HCT116 (cell line): Measurements from ENCODE around the gene CDC14A. TPM values are rescaled to one million over a fixed set of nuclear protein-coding genes. Genes with fewer than 3 reads are reported as not detected.

Source experiments
- ATAC-seq: fragments of 200-7000 bp; cut with Tn5 transposase; 2 replicates; pipeline ENCODE4 v1.9.1; 2020; ENCODE audit warnings: mild to moderate bottlenecking, moderate library complexity
- BruUV-seq: library from RNA; stranded (reverse); fragments of 400-500 nt; replicated peaks from 2 replicates; lab custom pipeline; 2021; lab: Mats Ljungman, UMichigan
- CTCF ChIA-PET: fragments of 300-600 bp; sonication (Branson Sonifier 250); formaldehyde crosslinking; loops from one replicate; lab custom pipeline; 2021; ENCODE audit warnings: antibody characterized with exemption; lab: Charles Lee
- POLR2A ChIA-PET: fragments of 300-600, 350-600 bp; sonication (Branson Sonifier 250); formaldehyde crosslinking; loops from one replicate; lab custom pipeline; 2021; ENCODE audit warnings: antibody characterized with exemption; lab: Charles Lee
- RAD21 ChIA-PET, 2 experiments: fragments of 300-600 bp; sonication (Branson Sonifier 250); formaldehyde crosslinking; loops; one replicate each; lab custom pipeline; 2023; ENCODE audit warnings: low total read pairs in 2 of 2; ENCODE audit not compliant: uncharacterized antibody in 2 of 2, unreplicated experiment in 2 of 2, low non-redundant PET in 1 of 2; lab: Charles Lee
- DNase-seq: peaks from one replicate; pipeline ENCODE4 v3.0.0-alpha.2; 2010; ENCODE audit warnings: low read depth, low spot score
- H2AFZ ChIP-seq: fragments of 200-600 bp; shearing (Covaris generic), sonication (generic); 2 replicates; pipeline ENCODE4 v1.6.1; 2017; ENCODE audit warnings: low read depth, mixed run types, mixed read lengths, antibody characterized with exemption, low read length; ENCODE audit not compliant: poor library complexity, severe bottlenecking
- H3K27ac ChIP-seq: 2 replicates; pipeline ENCODE4 v1.5.1; 2012; ENCODE audit warnings: low read depth, low read length
- H3K27me3 ChIP-seq: fragments of 200-600 bp; sonication (generic); 2 replicates; pipeline ENCODE4 v1.6.1; 2016; ENCODE audit warnings: mixed run types, low read length, mixed read lengths; ENCODE audit not compliant: insufficient read depth
- H3K36me3 ChIP-seq, 2 experiments: fragments of 200-500 bp in 1 of 2; fragments of 200-600 bp in 1 of 2; sonication (Bioruptor generic) in 1 of 2; sonication (generic) in 1 of 2; 2 replicates each; pipeline versions ENCODE4 v1.5.1 to v1.6.1; 2014 to 2016; ENCODE audit warnings: low read length in 2 of 2, inconsistent platforms in 1 of 2, mixed read lengths in 1 of 2, mixed run types in 1 of 2; ENCODE audit not compliant: insufficient read depth in 2 of 2, control insufficient read depth in 1 of 2
- H3K4me1 ChIP-seq, 2 experiments: fragments of 200-600 bp in 1 of 2; sonication (generic) in 1 of 2; 2 replicates each; pipeline versions ENCODE4 v1.5.1 to v1.6.1; 2012 to 2017; ENCODE audit warnings: low read length in 2 of 2, inconsistent platforms in 1 of 2, mild to moderate bottlenecking in 1 of 2, mixed read lengths in 1 of 2, mixed run types in 1 of 2, moderate library complexity in 1 of 2; ENCODE audit not compliant: insufficient read depth in 2 of 2, control insufficient read depth in 1 of 2
- H3K4me2 ChIP-seq: fragments of 200-600 bp; sonication (generic); 2 replicates; pipeline ENCODE4 v1.6.1; 2017; ENCODE audit warnings: mixed run types, low read length, mixed read lengths
- H3K4me3 ChIP-seq, 2 experiments: fragments of 200-600 bp in 1 of 2; sonication (generic) in 1 of 2; replicated peaks in 1 of 2; 2 replicates each; pipeline ENCODE4 v1.5.1; 2011 to 2016; ENCODE audit warnings: low read length in 2 of 2, control low read depth in 1 of 2, low read depth in 1 of 2, mild to moderate bottlenecking in 1 of 2, mixed read lengths in 1 of 2, mixed run types in 1 of 2
- H3K79me2 ChIP-seq: fragments of 200-600 bp; sonication (generic); 2 replicates; pipeline ENCODE4 v1.6.1; 2017; ENCODE audit warnings: mild to moderate bottlenecking, mixed run types, low read length, moderate library complexity, mixed read lengths; ENCODE audit not compliant: insufficient read depth
- H3K9ac ChIP-seq: fragments of 200-600 bp; sonication (generic); 2 replicates; pipeline ENCODE4 v1.6.1; 2016; ENCODE audit warnings: low read length, mixed read lengths
- H3K9me2 ChIP-seq: fragments of 200-600 bp; sonication (generic), shearing (Covaris generic); 2 replicates; pipeline ENCODE4 v1.6.1; 2017; ENCODE audit warnings: mixed run types, mild to moderate bottlenecking, moderate library complexity; ENCODE audit not compliant: insufficient read depth
- H3K9me3 ChIP-seq, 2 experiments: fragments of 200-500 bp in 1 of 2; fragments of 200-600 bp in 1 of 2; sonication (Bioruptor generic) in 1 of 2; sonication (generic) in 1 of 2; 2 replicates each; pipeline ENCODE4 v1.6.1; 2014 to 2017; ENCODE audit warnings: low read length in 2 of 2, mixed read lengths in 2 of 2, inconsistent platforms in 1 of 2, low read depth in 1 of 2, mild to moderate bottlenecking in 1 of 2, mixed run types in 1 of 2, moderate library complexity in 1 of 2; ENCODE audit not compliant: control insufficient read depth in 1 of 2, insufficient read depth in 1 of 2
- H4K20me1 ChIP-seq: fragments of 200-600 bp; sonication (generic), shearing (Covaris generic); 2 replicates; pipeline ENCODE4 v1.6.1; 2017; ENCODE audit warnings: mixed run types, mild to moderate bottlenecking, moderate library complexity; ENCODE audit not compliant: insufficient read depth
- CBX3 ChIP-seq: IDR thresholded peaks from 2 replicates; pipeline ENCODE4 v1.6.1; 2012; ENCODE audit warnings: low read depth
- CEBPB ChIP-seq: IDR thresholded peaks from 2 replicates; pipeline ENCODE4 v1.6.1; 2012; ENCODE audit warnings: low read depth
- CTCF ChIP-seq, 3 experiments: fragments of 200-600 bp in 1 of 3; sonication (generic) in 1 of 3; IDR thresholded peaks in 2 of 3; conservative IDR thresholded peaks in 1 of 3; 2 replicates each; pipeline ENCODE4 v1.5.1; 2012 to 2017; ENCODE audit warnings: low read depth in 2 of 3, low read length in 2 of 3, antibody characterized with exemption in 1 of 3, borderline replicate concordance in 1 of 3, control low read depth in 1 of 3, mild to moderate bottlenecking in 1 of 3, mixed read lengths in 1 of 3, mixed run types in 1 of 3, moderate library complexity in 1 of 3; ENCODE audit not compliant: insufficient read depth in 1 of 3
- EGR1 ChIP-seq: IDR thresholded peaks from 2 replicates; pipeline ENCODE4 v1.6.1; 2012; ENCODE audit warnings: low read depth
- ELF1 ChIP-seq: IDR thresholded peaks from 2 replicates; pipeline ENCODE4 v1.6.1; 2012; ENCODE audit warnings: low read depth, borderline replicate concordance
- EZH2 ChIP-seq: fragments of 200-600 bp; sonication (generic); IDR thresholded peaks from 2 replicates; pipeline ENCODE4 v1.6.1; 2017; ENCODE audit warnings: antibody characterized with exemption, mixed run types
- EZH2phosphoT487 ChIP-seq: fragments of 200-600 bp; IDR thresholded peaks from 2 replicates; pipeline ENCODE4 v1.6.1; 2018; ENCODE audit warnings: antibody characterized with exemption, borderline replicate concordance
- FOSL1 ChIP-seq: IDR thresholded peaks from 2 replicates; pipeline ENCODE4 v1.6.1; 2012; ENCODE audit warnings: low read depth
- JUND ChIP-seq: IDR thresholded peaks from 2 replicates; pipeline ENCODE4 v1.6.1; 2012
- POLR2A ChIP-seq: IDR thresholded peaks from 2 replicates; pipeline ENCODE4 v1.7.0; 2011; ENCODE audit warnings: borderline replicate concordance; ENCODE audit not compliant: insufficient read depth, insufficient read length; ENCODE audit errors: extremely low read depth
- POLR2AphosphoS5 ChIP-seq: IDR thresholded peaks from 2 replicates; pipeline ENCODE4 v1.6.1; 2011; ENCODE audit warnings: mild to moderate bottlenecking, low read depth, low read length, moderate library complexity
- RAD21 ChIP-seq: IDR thresholded peaks from 2 replicates; pipeline ENCODE4 v1.6.1; 2012; ENCODE audit warnings: low read depth, mild to moderate bottlenecking
- SP1 ChIP-seq: IDR thresholded peaks from 2 replicates; pipeline ENCODE4 v1.6.1; 2012; ENCODE audit warnings: low read depth
- SRF ChIP-seq: IDR thresholded peaks from 2 replicates; pipeline ENCODE4 v1.6.1; 2012; ENCODE audit warnings: low read depth
- TCF7L2 ChIP-seq: IDR thresholded peaks from 2 replicates; pipeline ENCODE4 v1.7.0; 2011; ENCODE audit warnings: borderline replicate concordance, inconsistent platforms; ENCODE audit not compliant: insufficient read depth, insufficient read length; ENCODE audit errors: extremely low read depth
- YY1 ChIP-seq: IDR thresholded peaks from 2 replicates; pipeline ENCODE4 v1.6.1; 2011; ENCODE audit warnings: low read length, low read depth, moderate library complexity, mild to moderate bottlenecking; ENCODE audit not compliant: insufficient replicate concordance; ENCODE audit errors: extremely low read depth
- ZBTB33 ChIP-seq: IDR thresholded peaks from 2 replicates; pipeline ENCODE4 v1.6.1; 2011; ENCODE audit warnings: mild to moderate bottlenecking, low read length, moderate library complexity; ENCODE audit not compliant: insufficient replicate concordance; ENCODE audit errors: extremely low read depth
- ZNF274 ChIP-seq: fragments of 200-500 bp; sonication (Bioruptor generic); IDR thresholded peaks from 2 replicates; pipeline ENCODE4 v1.6.1; 2014; ENCODE audit warnings: mild to moderate bottlenecking, low read depth, low read length, inconsistent platforms
- intact Hi-C: fragments of 100-400 bp; cut with micrococcal nuclease; formaldehyde crosslinking; loops from 2 replicates; pipeline ENCODE4 v1.10.0; 2022
- total RNA-seq: library from RNA; stranded (reverse); gene quantifications from one replicate; pipeline ENCODE4 v1.2.1, GENCODE V29; 2021; ENCODE audit not compliant: unreplicated experiment

The CDC14A gene
- total RNA-seq, 1 experiment from 2014 or later = 5.1 TPM

- H3K27me3 ChIP-seq = no peaks in the 10 kb centered on the region
- DNase-seq (no peak), ATAC-seq (no peak)
- no peaks in the 10 kb centered on the region for H3K9me2 ChIP-seq
- TF ChIP-seq SRF = no peak
- no peak overlapping the region for H3K27ac ChIP-seq
- H3K9ac ChIP-seq = no peak overlapping the region
- CTCF ChIA-PET = interaction anchor here (1.3 kb wide), 1 partner anchor 25 kb away, joined by 3 read pairs; no protein-coding TSS in a partner anchor
- H3K4me3 ChIP-seq = no peak overlapping the region
- no TSS peak for BruUV-seq
- POLR2A ChIA-PET = no interaction called here
- intact Hi-C loops = no loop called here
- RAD21 ChIA-PET = no interaction called here
- H3K9me3 ChIP-seq = no peaks in the 10 kb centered on the region
- no peaks in the 10 kb centered on the region for H3K36me3 ChIP-seq
- no peaks in the 10 kb centered on the region for H3K79me2 ChIP-seq
- no peak overlapping the region for H2AFZ ChIP-seq
- H3K4me1 ChIP-seq = no peaks in the 10 kb centered on the region
- no peak overlapping the region for H3K4me2 ChIP-seq
- H4K20me1 ChIP-seq = no peaks in the 10 kb centered on the region
Measured at GRCh38 chr1:100382657-100383056, 30.4 kb downstream of the CDC14A start.

GRCh38 chr1:100383743-100384405 lies 31.6 kb downstream of the CDC14A start:
- no peaks in the 10 kb centered on the region for H3K9me3 ChIP-seq
- H3K27me3 ChIP-seq = no peaks in the 10 kb centered on the region
- H3K79me2 ChIP-seq = no peaks in the 10 kb centered on the region
- no peak for TF ChIP-seq EZH2phosphoT487
- no peak for TF ChIP-seq EGR1
- no peak for TF ChIP-seq FOSL1
- no peak for TF ChIP-seq CEBPB
- TF ChIP-seq ZNF274 = no peak
- no peak for TF ChIP-seq EZH2
- TF ChIP-seq SP1 = no peak
- no peak for TF ChIP-seq JUND
- TF ChIP-seq CTCF (IDR thresholded peaks at IDR 0.05 in 2 of 3, conservative IDR thresholded peaks at IDR 0.05 in 1 of 3; ENCODE audit: borderline replicate concordance in 1 of 3, insufficient read depth in 1 of 3, low read depth in 2 of 3, low read length in 2 of 3) = no peak
- no peak for TF ChIP-seq POLR2AphosphoS5
- TF ChIP-seq CBX3 = no peak
- TF ChIP-seq ZBTB33 = no peak
- no peak for TF ChIP-seq POLR2A
- TF ChIP-seq TCF7L2 = no peak
- no peak for TF ChIP-seq RAD21
- no peak for TF ChIP-seq YY1
- TF ChIP-seq ELF1 = no peak
- no peak overlapping the region for H3K4me2 ChIP-seq
- no peaks in the 10 kb centered on the region for H4K20me1 ChIP-seq
- intact Hi-C loops = no loop called here
- ChIA-PET CTCF (interaction anchor here (1.3 kb wide), 1 partner anchor 26 kb away, joined by 3 read pairs; no protein-coding TSS in a partner anchor), POLR2A (no interaction called here), RAD21 (interaction anchor here in 1 of 2 experiments (0.5 kb wide), 1 partner anchor 574 kb away, joined by 3 read pairs; no protein-coding TSS in a partner anchor)
- H3K27ac ChIP-seq = no peak overlapping the region
- no peak for ATAC-seq
- H3K9ac ChIP-seq = no peak overlapping the region
- no peak for DNase-seq
- no TSS peak for BruUV-seq
- no peaks in the 10 kb centered on the region for H3K36me3 ChIP-seq
- H2AFZ ChIP-seq = no peak overlapping the region
- no peak overlapping the region for H3K4me3 ChIP-seq
- H3K4me1 ChIP-seq = no peaks in the 10 kb centered on the region
- no peaks in the 10 kb centered on the region for H3K9me2 ChIP-seq
